Measurements from ENCODE around the gene CPVL.

CPVL gene

DNA sequence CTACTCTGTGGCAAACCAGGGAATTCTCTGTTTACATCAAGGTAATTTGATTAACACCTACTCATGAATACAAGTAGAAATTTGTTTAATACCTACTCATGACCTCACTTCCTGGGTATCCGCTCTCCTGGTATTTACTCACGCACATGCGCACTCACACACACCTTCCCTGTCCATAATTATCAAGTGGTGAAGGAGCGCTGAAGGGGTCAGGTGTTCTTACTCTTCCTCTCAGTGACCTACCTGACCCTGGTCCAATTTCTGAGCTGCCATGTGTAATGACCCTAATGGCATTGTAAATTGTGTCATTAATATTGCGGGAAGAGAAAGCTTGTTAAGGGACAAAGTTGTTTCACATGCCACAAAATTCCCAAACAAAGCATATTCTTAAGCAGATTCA is 146.9 kb downstream of the CPVL start:
- DNase-seq: no peak

DNA sequence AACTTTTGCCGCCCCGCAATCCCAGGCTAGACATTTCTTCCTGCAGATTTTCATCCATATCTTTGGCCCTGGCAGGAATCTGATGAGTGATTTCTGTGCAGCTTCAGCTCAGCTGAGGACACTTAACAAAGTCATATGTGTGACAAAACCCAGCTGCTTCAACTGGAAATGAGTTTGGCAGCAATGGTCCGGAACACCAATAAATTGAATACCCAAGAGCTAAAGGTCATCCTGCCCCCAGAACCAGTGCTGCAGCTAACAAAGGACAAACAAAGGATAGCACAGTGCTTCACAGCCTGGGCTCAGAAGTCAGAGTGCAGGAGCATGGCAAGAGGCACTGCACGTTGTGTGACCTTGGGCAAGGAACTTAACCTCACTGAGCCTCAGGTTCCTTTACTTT is 148.2 kb downstream of the CPVL start:
- DNase-seq: no peak

DNA sequence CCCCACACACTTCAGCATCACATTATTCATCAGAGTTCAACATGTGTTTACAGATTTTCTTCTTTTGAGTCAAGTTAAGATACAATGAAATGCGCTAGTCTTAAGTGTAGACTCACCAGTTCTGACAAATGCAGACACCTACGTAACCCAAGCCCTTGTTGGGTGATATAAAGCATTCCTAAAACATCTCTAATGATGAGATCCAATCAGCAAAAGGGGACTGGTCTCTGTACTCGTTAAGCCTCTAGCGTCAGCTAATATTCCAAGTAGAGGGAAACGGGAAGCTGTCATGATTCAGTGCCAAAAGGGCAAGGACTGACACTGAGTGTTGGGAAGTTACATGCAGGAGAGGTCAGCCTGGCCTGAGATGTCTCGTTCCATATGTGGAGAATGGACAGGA is 149.5 kb downstream of the CPVL start:
- no peak for DNase-seq

DNA sequence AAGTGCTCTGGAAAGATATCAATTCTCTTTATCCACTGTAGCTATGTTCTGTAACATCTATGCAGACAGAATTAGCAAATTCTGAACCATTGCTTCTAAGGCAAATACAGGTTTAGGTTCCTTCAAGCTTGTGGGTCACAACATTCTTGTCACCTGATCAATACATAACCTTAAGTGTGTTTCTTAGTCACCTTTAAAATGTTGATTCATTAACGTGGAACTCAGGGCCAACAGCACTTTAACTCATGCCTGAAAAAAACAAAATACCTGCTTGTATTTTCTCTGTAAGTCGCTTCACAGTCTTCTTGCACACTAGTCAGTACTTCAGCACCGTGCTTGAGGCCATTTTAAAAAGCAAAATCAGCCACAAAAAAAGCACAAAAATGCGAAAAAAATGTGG is 153.0 kb downstream of the CPVL start:
- DNase-seq: no peak

DNA sequence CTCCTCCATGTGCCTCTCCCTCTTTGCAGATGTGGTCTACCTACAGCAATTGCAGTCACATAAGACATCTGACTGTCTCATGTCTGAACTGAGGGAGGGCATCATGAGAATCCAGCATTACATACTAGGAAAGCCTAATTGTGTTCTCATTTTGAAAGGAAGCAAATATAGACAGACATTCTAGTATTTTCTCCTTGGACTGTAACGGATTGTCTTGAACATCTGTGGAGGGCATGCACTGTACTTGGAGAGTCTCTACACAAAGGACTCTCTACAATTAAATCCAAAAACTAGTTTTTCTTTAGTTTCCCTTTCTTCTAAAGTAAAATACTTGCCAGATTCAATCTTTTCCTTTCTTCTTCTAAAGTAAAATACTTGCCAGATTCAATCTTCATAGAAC is 153.5 kb downstream of the CPVL start:
- DNase-seq: no peak

DNA sequence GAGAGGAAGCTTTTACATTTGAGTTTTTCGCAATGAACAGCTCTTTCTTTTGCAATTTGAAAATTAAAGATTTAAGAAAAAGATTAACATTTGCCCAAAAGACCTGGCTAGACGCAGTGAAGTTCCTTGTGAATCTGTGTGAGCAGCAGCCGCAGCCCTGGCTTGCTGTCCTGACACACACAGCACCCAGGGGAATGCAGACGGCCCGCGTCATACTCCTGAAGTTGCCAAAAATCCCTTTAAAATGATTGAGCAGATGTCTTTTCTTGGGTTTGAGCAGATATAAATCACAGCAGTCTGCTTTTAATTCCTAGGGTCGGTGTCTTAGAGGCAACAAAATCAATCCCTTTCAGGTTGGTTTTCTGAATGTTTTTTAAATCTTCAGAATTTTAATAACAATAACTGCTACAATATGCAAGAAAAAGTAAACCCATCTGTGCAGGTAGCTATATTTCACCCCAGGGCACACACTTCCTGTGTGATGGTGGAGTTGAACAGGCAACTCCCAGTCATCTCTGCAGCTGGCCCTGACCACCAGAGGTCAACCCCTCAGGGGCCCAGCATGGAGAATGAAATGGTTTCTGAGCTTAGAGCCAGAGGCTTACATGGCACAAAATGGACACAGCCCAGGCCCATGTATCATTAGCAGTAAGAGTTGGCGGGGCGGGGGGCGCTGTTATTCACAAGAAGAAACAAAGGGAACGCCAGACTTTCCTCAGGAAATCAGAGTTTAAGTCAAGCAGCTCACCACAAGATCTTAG is 156.0 kb downstream of the CPVL start:
- no peak for DNase-seq

DNA sequence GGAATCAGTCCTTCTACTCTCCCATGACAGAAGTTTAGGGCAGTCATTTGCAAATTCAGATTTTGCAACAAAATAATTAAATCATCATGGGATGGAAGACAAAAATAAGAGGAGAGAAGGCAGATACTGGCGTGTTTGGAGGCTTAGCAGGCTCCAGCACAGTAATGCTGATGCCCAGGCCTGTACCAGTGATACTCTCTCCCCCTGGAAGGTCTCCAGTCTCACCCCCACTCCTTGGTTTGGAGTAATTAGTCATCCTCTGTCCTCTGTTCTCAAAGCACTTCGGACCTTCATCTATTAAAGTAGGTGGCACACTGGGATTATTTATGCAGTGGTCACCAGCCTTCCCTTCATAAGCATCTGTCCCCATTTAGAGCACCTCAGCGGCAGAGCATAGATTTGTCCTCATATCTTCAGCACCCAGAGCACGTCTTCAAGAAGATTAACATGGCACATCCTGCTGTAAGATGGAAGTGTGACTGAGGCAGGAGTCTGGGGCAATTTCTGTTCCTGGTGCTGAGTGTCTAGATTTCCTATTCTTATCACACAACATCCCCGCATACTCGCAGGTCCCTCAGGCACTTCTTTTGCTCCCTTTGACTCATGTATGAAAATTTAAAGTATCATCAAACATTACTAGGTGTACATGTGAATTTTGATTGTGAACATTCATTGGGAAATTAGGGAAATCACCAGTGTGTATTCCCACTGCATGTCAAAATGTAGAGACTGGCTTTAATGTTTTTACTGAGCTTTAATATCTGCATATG is 156.9 kb downstream of the CPVL start:
- DNase-seq: no peak

DNA sequence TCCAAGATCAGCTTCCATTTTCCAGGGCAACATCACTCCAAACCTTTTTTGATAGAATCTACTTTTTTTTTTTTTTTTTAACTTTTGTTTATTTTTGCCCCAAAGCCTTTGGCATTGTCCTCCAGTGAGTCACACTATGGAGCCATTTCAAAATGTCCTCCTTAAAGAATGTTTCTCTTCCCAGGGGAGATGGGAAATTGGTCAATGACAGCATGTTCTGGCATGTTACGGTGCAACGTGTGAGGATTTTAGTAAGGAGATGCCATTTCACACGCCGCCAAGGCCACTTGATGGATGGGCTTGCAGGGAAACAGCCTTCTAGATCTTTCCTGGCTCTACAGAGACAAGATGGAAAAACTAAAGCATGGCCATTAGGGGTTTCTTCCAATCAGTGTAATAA is 157.5 kb downstream of the CPVL start:
- no peak for DNase-seq

DNA sequence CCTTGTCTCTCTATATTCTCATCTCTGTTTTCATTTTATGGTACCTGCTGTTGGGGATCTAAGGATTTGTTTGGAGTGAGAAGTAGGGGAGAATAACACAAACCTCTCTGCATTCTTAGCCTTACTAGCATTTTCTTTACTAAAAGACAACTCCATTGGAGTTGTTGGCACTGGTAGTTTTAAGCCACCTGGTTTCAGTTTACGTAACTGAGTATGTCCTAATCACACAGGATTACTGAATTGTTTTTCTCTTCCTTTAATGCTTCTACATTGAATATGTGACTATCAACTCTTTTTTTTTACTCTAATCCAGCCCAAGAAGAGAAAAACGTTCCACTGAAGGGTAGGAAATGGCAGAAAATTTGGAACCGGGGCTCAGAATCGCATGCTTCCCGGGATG is 158.2 kb downstream of the CPVL start:
- no peak for DNase-seq

DNA sequence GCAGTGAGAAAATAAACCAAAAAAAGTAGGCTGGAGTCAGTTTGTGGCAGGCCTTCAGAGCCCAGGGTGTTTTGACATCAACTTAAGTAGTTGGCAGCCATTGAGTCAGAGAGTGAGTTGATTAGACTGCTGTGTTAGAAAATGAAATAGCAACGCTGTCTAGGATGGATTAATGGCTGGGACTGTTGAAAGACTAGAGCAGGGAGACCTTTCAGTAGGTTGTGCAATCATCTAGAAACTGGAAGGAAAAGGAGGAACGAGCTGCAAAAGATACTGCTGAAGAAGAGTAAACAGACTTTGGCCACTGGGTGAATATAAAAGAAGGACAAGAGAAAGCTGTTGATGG is 159.6 kb downstream of the CPVL start:
- DNase-seq: no peak

DNA sequence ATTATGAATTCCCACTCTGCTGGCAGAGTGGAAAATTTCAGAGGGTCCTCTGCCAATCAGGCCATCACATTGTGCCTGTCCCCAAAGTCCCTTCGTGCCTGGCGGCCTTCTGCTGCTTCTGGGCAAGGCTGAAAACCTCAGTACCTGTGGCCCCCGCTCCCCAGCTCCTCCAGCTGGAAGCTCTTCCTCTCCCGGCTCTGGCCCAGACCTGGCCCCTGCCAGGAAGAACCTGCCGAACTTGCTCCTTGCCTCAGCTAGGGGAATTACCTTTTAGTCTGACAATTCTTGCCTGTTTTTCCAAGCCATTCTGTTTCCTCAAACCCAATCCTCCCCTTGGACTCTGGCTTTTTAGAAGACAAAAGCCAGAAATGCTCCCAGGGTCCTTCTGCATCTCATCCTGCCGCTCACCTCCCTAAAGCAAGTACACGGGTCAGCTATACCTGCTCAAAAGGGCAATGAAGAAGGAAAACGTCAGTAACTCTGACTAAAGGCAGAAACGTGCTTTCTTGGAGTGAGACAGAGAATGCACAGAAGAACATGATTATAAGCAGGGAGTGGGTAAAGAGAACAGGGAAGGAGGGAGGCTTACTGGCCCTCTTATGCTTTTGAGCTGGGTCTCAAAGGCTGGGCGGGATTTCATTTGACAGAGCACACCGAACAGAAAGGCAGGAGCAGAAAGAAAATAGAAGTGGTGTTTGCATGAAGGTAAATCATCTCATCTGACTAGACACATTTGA is 160.1 kb downstream of the CPVL start:
- DNase-seq: no peak

DNA sequence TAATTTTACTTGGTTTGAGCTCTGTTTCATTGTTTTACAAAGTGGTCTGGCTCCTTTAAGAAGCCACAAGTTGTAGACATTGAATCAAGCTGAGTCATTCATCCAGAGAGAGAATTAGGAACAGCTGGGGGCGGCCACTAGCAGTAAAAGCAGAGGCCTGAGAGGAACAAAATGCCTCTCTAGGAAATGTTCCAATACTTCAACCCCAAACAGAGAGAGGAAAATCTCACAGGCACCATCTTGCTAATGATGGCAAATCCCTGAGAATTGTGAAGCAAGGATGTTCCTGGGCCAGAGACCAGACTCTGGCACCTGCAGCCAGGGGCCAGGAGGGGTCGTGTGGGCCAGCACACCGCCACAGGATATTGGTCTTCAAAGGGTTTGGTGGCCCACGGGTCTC is 161.7 kb downstream of the CPVL start:
- no peak for DNase-seq

DNA sequence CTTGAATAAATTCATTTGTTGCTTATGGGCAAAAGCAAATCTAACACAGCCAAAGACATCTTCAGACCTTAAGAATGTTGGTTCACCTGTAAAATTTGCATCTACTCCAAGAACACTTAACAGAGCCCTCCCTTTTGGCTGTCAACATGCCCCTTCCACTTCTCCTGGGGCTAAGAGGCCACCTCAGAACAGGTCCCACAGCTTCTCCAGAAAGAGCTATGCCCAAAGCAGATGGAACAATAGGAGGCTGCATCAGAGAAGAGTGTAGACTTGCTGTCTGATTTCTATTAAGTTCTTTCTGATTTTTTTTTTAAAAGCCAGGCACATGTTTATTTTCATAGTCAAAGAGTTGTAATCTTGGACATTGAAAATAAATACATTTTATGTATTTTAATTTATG is 162.1 kb downstream of the CPVL start:
- no peak for DNase-seq

DNA sequence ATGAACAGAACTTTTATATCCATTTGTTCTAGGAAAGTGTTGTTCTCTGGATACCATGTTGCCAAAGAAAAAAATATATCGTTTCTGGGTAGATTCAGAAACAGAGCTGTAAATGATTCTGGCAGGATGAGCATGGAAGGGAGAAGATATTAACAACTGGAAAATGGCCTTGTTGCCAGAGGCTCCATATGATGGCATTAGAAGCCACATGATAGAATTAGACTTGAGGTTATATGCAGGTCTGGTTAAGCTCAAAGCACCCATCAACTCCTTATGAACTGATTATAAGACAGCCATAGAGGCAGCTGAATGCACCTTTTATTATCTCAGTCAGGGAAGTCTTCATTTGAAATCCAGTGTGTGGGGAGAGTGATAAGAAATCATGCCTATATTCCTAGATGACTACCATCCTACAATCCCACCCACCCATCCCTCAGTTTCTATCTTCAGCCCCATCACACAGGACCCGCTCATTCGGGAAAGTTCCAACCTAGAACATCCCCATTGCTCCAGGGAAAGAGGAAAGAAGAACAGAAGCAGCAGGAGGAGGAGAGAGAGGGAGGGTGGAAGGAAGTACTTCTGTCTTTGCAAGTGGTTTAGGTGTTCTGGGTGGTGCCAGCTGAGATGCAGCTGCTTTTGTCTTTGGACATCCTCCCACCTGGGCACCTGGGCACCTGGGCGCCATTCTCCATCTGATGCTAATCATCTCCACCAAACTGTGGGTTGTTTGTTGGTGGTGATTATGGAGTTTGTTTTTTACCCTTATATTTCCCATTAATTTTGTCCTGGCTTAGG is 162.7 kb downstream of the CPVL start:
- DNase-seq: no peak

DNA sequence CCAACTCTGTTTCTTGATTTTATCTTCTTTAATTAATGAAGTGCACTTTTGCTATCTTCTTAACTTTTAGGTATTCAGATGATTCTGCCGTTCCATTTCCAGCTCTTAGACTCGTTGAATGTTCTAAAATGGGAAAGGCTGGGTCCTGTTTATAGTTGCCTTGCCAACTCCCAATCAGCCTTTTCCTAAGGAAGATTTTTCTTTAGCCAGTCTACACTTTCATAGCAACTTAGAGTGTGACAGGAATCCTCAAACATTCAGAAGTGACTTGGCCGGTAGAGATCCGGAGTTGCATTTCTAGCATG is 165.2 kb downstream of the CPVL start:
- no peak for DNase-seq

DNA sequence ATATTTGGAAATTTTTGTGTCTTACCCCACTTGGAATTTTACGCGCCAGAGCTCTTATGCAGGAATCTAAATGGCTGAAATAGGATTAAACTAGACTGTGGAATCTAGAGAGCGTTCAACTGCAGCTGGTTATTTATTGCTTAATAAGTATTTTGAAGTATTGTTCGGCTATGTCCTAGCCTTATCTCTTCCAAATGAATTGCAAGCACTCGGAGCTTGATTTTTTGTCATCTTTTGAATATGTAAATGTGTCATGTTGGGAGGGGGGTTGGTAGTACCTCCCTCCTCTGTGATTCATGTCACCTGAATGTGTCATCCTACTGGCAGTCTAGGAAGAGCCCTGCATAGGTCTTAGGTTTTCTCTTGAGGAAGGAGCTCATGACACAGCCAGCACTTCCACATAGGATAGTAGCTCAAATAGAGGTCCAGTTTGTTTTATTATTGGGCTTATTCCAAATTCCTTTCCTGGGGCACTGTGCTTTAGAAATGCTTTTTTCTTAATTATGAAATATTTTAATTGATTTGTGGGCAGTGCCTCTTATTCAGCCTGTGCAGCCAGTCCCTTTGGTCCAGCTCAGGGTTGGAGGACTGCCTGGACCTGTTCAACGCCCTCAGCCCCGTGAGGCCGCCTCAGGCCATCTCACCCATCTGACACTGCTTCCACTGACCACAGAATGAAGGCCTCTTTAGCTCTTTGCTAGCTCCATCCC is 165.7 kb downstream of the CPVL start:
- DNase-seq: no peak

DNA sequence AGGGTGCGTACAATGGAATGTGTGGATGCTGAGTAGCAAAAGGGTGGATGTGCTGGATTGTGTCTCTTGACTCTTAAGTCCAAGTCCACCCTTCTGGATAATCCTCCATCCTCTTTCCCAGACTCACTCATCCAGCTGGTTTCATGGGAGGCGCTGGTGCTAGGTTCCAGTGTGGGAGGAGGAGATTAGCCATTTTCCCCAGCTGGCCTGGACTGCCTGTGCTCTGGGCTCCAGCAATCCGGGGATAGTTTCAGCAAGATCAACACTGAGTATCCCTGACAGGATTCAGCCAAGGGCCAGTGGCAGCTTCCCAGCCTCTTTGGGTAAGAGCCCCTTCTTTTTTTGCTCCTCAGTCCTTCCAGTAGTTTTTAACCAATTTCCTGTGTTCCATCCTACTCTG is 166.6 kb downstream of the CPVL start:
- no peak for DNase-seq

DNA sequence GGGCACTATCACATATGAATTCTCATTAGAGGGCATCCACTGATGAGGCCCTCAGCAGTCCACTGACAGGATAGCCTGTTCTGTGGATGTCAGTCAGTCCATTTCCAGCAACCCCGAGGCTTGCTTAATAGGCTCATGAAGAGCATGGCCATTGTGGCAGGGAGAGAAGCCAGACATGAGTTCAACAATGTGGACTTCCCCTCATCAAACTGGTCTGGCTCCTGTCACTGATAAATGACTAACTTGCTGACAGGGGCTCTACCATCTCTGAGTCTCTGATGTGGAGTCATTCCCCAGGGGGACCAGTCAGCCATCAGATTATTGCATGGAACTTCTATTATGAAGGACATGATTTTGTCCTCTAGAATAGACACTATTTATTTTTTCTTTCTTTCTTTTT is 168.5 kb downstream of the CPVL start:
- no peak for DNase-seq

DNA sequence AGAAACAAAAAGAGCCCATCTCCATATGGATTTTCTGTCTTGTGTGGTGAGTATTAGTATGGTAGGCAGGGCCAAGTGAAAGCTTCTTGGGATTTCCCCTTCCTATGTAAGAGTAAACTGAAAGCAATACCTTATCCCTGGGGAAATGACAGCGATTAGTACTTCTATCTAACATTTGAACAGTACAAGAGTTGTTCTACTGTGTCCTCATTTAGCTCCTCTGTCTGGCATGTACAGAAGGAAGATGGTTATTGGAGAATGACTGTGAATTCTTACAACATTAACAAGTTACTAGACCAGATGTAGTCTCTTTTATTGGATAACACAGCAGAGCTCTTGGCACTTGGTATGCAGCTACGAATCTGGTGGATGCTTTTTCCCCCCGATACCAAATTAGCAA is 170.3 kb downstream of the CPVL start:
- DNase-seq: no peak

DNA sequence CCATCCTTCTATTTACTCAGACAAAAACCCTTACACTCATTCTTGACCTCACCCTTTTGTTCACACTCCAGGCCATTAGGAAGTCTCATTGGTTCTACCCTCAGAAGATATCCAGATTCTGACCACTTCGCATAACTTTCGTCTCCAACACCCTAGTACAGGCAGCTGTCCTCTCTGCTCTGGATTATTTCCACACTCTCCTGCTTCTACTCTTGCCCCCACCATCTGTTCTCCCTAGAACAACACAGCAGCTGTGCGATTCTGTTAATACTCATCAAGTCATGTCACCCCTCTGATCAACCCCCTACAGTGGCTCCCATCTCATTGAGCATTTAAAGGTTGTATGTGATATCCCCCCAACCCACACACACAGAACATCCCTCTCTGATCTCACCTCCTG is 172.7 kb downstream of the CPVL start:
- no peak for DNase-seq

DNA sequence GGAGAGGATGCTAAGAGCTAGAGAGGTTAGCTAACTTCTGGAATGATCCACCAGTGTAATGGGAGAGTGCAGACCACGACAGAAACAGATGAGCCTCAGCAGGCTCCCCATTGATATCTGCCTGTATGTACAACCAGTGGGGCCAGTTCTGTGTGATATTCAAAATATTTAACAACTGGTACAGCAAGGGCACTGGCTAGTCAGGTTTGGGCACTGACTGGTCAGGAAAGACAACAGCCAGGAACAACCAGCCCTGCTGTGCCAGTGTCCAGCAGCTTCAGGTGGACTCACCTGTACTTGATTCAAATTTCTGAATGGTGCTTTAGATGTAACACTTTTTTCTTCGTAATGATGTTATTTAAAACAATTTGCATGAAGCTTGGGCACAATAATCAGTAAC is 182.3 kb downstream of the CPVL start:
- DNase-seq: no peak

DNA sequence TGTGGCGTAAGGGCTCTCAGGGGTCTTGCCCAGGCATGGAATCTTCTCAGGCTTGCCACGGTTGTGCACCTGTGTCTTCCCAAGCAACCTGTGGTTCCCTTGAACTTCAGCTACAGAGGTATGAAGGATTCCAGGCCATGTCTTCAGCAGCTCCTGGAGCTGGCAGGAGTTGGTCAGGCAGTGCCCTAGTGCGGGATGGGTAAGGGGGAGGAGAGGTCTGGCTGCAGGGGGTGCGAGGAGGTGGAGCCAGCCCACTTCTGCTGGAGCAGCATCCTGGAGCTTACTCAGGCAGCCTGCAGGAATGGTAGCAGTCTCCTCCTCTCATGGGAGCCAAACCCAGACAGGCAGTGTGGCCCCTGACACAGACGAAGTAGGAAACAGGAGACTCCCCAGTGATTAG is 184.4 kb downstream of the CPVL start:
- no peak for DNase-seq
